ENCODE results near the gene RHOT2.

DNA sequence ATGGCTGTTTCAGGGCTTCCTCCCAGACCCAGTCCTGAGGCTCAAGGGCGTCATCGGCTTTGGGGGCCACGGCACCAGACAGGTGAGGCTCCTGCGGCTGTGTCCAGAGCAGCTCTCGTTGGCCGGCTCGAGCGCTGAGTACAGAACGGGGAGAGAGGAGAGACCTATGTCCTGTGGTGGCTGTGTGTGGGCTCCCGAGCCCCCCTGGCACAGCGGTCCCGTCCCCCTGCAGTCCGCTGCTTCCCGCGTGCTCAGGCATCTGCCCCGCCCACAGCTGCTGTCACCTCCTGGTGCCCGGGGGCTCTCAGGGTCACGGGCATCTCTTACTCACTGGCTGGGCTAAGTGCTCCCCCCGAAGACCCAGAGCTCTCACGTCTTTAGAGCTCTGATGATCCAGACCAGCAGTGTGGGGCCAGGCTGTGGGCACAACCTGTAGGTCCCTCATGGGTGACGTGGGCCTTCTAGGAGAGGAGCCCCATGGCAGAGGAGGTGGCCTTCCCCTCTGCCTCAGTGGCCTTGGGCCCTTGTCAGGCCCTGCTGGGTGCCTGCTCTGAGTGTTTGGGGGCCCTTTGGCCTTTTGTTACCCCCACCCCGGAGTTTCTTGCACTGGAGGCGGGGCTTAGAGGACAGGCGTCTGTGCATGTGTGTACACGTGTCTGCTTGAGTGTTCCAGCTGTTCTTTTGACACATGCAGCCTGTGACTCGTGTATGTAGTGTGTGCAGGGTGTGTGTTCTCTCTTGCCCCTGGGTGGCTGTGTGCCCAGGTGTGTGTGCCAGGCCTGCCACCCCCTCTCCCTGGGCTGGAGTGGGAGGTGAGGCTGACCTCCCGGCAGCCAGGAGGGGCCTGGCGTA, 15.3 kb upstream of the RHOT2 start:
- TF ChIP-seq, protein P1, sequence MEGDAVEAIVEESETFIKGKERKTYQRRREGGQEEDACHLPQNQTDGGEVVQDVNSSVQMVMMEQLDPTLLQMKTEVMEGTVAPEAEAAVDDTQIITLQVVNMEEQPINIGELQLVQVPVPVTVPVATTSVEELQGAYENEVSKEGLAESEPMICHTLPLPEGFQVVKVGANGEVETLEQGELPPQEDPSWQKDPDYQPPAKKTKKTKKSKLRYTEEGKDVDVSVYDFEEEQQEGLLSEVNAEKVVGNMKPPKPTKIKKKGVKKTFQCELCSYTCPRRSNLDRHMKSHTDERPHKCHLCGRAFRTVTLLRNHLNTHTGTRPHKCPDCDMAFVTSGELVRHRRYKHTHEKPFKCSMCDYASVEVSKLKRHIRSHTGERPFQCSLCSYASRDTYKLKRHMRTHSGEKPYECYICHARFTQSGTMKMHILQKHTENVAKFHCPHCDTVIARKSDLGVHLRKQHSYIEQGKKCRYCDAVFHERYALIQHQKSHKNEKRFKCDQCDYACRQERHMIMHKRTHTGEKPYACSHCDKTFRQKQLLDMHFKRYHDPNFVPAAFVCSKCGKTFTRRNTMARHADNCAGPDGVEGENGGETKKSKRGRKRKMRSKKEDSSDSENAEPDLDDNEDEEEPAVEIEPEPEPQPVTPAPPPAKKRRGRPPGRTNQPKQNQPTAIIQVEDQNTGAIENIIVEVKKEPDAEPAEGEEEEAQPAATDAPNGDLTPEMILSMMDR (conservative IDR thresholded peaks at IDR 0.05 in 1 of 2, IDR thresholded peaks at IDR 0.05 in 1 of 2; ENCODE audit: extremely low read depth in 1 of 2, insufficient read depth in 1 of 2, low read depth in 1 of 2, low read length in 2 of 2), result no peak
- no peak for TF ChIP-seq EZH2 (IDR thresholded peaks at IDR 0.05; ENCODE audit: borderline replicate concordance, low read length)
